ENCODE measurements around the gene ZNF174. TPM values are rescaled to one million over a fixed set of nuclear protein-coding genes. Genes with fewer than 3 reads are reported as not detected.

ZNF174 gene
- total RNA-seq, 2 experiments from 2014 or later, result 6.7 to 6.9 TPM

GRCh38 chr16:3363793-3364192 is 37.2 kb upstream of the ZNF174 start:
- DNase-seq (peak; percentile 12), ATAC-seq (no peak)
- Mint-ChIP-seq H3K27me3 (peaks cover 11% of the 10 kb centered on the region), H3K4me1 (ENCODE audit: low read depth) (peaks cover 13% of the 10 kb centered on the region), H3K9me3 (peaks cover 14% of the 10 kb centered on the region), H3K4me3 (no peak overlapping the region), H3K36me3 (ENCODE audit: low read depth) (peaks cover 4% of the 10 kb centered on the region), H3K27ac (no peak overlapping the region)
- CTCF ChIA-PET, result no interaction called here
- no peak for TF ChIP-seq CTCF (IDR thresholded peaks at IDR 0.05)
- intact Hi-C loops (cut with micrococcal nuclease), result no loop called here
- POLR2A ChIA-PET, result no interaction called here

- peaks cover 11% of the 10 kb centered on the region for H3K27me3 Mint-ChIP-seq
- peaks cover 14% of the 10 kb centered on the region for H3K9me3 Mint-ChIP-seq
- peak overlapping the region; percentile 93 for H3K27ac Mint-ChIP-seq
- peaks cover 4% of the 10 kb centered on the region for H3K36me3 Mint-ChIP-seq (ENCODE audit: low read depth)
- intact Hi-C loops (cut with micrococcal nuclease), result no loop called here
- ChIA-PET POLR2A (interaction anchor here (0.8 to 1.6 kb wide), 4 partner anchors 60 to 191 kb away, joined by 3 to 5 read pairs (median 4); partner anchors contain the start of genes NAA60, TIGD7, ZNF597 and ZNF75A), CTCF (interaction anchor here (0.6 to 1.5 kb wide), 5 partner anchors 12 to 100 kb away, joined by 3 to 4 read pairs (median 3); partner anchors contain the start of genes ZNF174 and ZSCAN32)
- no peak for TF ChIP-seq CTCF (IDR thresholded peaks at IDR 0.05)
- peak overlapping the region; percentile 80 for H3K4me3 Mint-ChIP-seq
- H3K4me1 Mint-ChIP-seq (ENCODE audit: low read depth), result peaks cover 13% of the 10 kb centered on the region
- peak; percentile 95 for DNase-seq
- ATAC-seq, result peak; percentile 99
Observed at GRCh38 chr16:3364774-3365427, 36.1 kb upstream of the ZNF174 start.

- intact Hi-C loops (cut with micrococcal nuclease), result no loop called here
- Mint-ChIP-seq H3K4me1 (ENCODE audit: low read depth) (peaks cover 11% of the 10 kb centered on the region), H3K27me3 (no peaks in the 10 kb centered on the region), H3K9me3 (peaks cover 17% of the 10 kb centered on the region), H3K4me3 (no peak overlapping the region), H3K36me3 (ENCODE audit: low read depth) (peaks cover 11% of the 10 kb centered on the region), H3K27ac (no peak overlapping the region)
- no peak for TF ChIP-seq CTCF (IDR thresholded peaks at IDR 0.05)
- DNase-seq (no peak), ATAC-seq (no peak)
- POLR2A ChIA-PET, result no interaction called here
- CTCF ChIA-PET, result interaction anchor here (1.3 kb wide), 1 partner anchor 8 kb away, joined by 3 read pairs; no protein-coding TSS in a partner anchor
Observed at GRCh38 chr16:3369073-3369472, 31.9 kb upstream of the ZNF174 start.

GRCh38 chr16:3375680-3376079 is 25.3 kb upstream of the ZNF174 start:
- DNase-seq, result no peak
- ChIA-PET POLR2A (no interaction called here), CTCF (no interaction called here)
- Mint-ChIP-seq H3K27ac (no peak overlapping the region), H3K4me3 (no peak overlapping the region), H3K4me1 (ENCODE audit: low read depth) (no peaks in the 10 kb centered on the region), H3K36me3 (ENCODE audit: low read depth) (peaks cover 43% of the 10 kb centered on the region), H3K27me3 (no peaks in the 10 kb centered on the region), H3K9me3 (peaks cover 47% of the 10 kb centered on the region)
- ATAC-seq, result no peak
- intact Hi-C loops (cut with micrococcal nuclease), result loop anchor here (1.0 kb wide), 1 partner anchor 20 kb away; no protein-coding TSS in a partner anchor
- TF ChIP-seq CTCF (IDR thresholded peaks at IDR 0.05), result no peak

GRCh38 chr16:3377917-3378316 is 23.1 kb upstream of the ZNF174 start:
- Mint-ChIP-seq H3K27me3 (no peaks in the 10 kb centered on the region), H3K36me3 (ENCODE audit: low read depth) (peaks cover 64% of the 10 kb centered on the region), H3K4me1 (ENCODE audit: low read depth) (no peaks in the 10 kb centered on the region), H3K9me3 (peaks cover 65% of the 10 kb centered on the region), H3K27ac (no peak overlapping the region), H3K4me3 (no peak overlapping the region)
- DNase-seq (no peak), ATAC-seq (no peak)
- ChIA-PET CTCF (no interaction called here), POLR2A (no interaction called here)
- TF ChIP-seq CTCF (IDR thresholded peaks at IDR 0.05), result no peak
- intact Hi-C loops (cut with micrococcal nuclease), result no loop called here
